ENCODE data around the gene EFHB. TPM values are rescaled to one million over a fixed set of nuclear protein-coding genes. Genes with fewer than 3 reads are reported as not detected.

EFHB gene
- total and polyA plus RNA-seq, 10 of the 15 experiments (the other 5 are each of a cell fraction or from before 2014, with no cell fraction given) = 0.12 to 0.95 (median 0.53) TPM; not detected in 3

GRCh38 chr3:19960696-19961095 lies 26.7 kb upstream of the EFHB start (continued):
- no peak for TF ChIP-seq BCLAF1 (IDR thresholded peaks at IDR 0.05)
- no peak for TF ChIP-seq ASH2L (IDR thresholded peaks at IDR 0.05; ENCODE audit: borderline replicate concordance, low read depth)

DNA sequence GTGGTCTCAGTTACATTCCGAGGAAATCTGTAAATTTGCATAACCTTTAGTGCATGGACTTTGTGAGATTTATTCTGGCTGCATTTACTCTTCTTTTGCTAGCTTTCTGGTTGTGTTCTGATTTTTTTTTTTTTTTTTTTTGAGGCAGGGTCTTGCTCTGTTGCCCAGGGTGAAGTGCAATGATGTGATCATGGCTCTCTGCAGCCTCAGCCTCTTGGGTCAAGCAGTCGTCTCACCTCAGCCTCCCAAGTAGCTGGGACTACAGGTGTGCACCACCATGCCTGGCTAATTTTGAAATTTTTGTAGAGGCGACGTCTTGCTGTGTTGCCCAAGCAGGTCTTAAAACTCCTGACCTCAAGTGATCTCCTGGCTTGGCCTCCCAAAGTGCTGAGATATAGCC lies 25.5 kb upstream of the EFHB start:
- H4K20me1 ChIP-seq (ENCODE audit: control insufficient read depth, insufficient read depth) = peaks cover 1% of the 10 kb centered on the region; the same call in 1 of the 2 replicates
- no peak overlapping the region for H3K4me2 ChIP-seq (ENCODE audit: control insufficient read depth, insufficient read depth)
- peaks cover 23% of the 10 kb centered on the region for H3K79me2 ChIP-seq (ENCODE audit: control insufficient read depth, insufficient read depth, low read length)
- FAIRE-seq (no peak), DNase-seq (ENCODE audit: low read depth, low spot score) (no peak), ATAC-seq (no peak)
- ChIA-PET RAD21 (ENCODE audit: unreplicated experiment) (no interaction called here), CTCF (interaction anchor here (1.4 kb wide), 1 partner anchor 8 kb away, joined by 4 read pairs; no protein-coding TSS in a partner anchor), POLR2A (no interaction called here), SMC1A (ENCODE audit: uncharacterized antibody, unreplicated experiment) (interaction anchor here (0.6 to 0.8 kb wide), 3 partner anchors 10 to 337 kb away, joined by 3 to 5 read pairs (median 4); no protein-coding TSS in a partner anchor)
- no peak overlapping the region for H2AFZ ChIP-seq (ENCODE audit: control insufficient read depth, low read depth, low read length)
- H3K4me3 ChIP-seq = no peak overlapping the region
- H3K36me3 ChIP-seq (ENCODE audit: control insufficient read depth in 2 of 2, insufficient read depth in 2 of 2, low read length in 1 of 2) = peaks cover 0 to 18% of the 10 kb centered on the region in 2 experiments
- H3K27ac ChIP-seq (ENCODE audit: control insufficient read depth, insufficient read depth) = no peak overlapping the region
- WGBS (ENCODE audit: insufficient coverage, insufficient replicate concordance, low lambda C conversion rate, missing lambda C conversion rate) = 70% methylated on average over 4 of the region's 4 CpGs
- BruUV-seq (replicated peaks) = no TSS peak
- no peaks in the 10 kb centered on the region for H3K9me3 ChIP-seq (replicated peaks; ENCODE audit: control insufficient read depth, insufficient read depth, low read length)
- no peaks in the 10 kb centered on the region for H3K4me1 ChIP-seq (ENCODE audit: control insufficient read depth, insufficient read depth, low read length)
- intact Hi-C loops (cut with micrococcal nuclease; ENCODE audit: unreplicated experiment) (no loop called here), in situ Hi-C loops (cut with MboI) (no loop called here)
- TF ChIP-seq RAD21 (IDR thresholded peaks at IDR 0.05; ENCODE audit: insufficient read depth, low read depth, low read length) (no peak), POU2F2 (IDR thresholded peaks at IDR 0.05; ENCODE audit: borderline replicate concordance, low read depth, low read length) (no peak), FOS (IDR thresholded peaks at IDR 0.05; ENCODE audit: borderline replicate concordance, extremely low read depth, insufficient read length) (no peak), TBL1XR1 (IDR thresholded peaks at IDR 0.05; ENCODE audit: low read depth, low read length) (no peak), TARDBP (IDR thresholded peaks at IDR 0.05; ENCODE audit: borderline replicate concordance) (no peak), ZNF24 (IDR thresholded peaks at IDR 0.05) (no peak), ESRRA (IDR thresholded peaks at IDR 0.05; ENCODE audit: low read length) (no peak), ETV6 (conservative IDR thresholded peaks at IDR 0.05 in 1 of 2, IDR thresholded peaks at IDR 0.05 in 1 of 2; ENCODE audit: borderline replicate concordance in 1 of 2, low read depth in 1 of 2) (no peak), BHLHE40 (IDR thresholded peaks at IDR 0.05; ENCODE audit: borderline replicate concordance in 1 of 2, low read depth in 2 of 2, low read length in 1 of 2) (no peak), RAD51 (IDR thresholded peaks at IDR 0.05) (no peak), CHD1 (IDR thresholded peaks at IDR 0.05; ENCODE audit: low read depth, low read length) (no peak), SIN3A (IDR thresholded peaks at IDR 0.05; ENCODE audit: low read depth, low read length) (no peak), EP300 (IDR thresholded peaks at IDR 0.05; ENCODE audit: borderline replicate concordance in 1 of 2, control insufficient read depth in 1 of 2, low read depth in 2 of 2, low read length in 2 of 2) (no peak), SKIL (IDR thresholded peaks at IDR 0.05; ENCODE audit: low read depth, poor library complexity, severe bottlenecking) (no peak)
- H3K9ac ChIP-seq (ENCODE audit: control insufficient read depth, insufficient read depth, low read length) = no peak overlapping the region
- H3K27me3 ChIP-seq (replicated peaks in 1 of 2; ENCODE audit: control insufficient read depth in 2 of 2, insufficient read depth in 2 of 2, low read length in 1 of 2) = no peaks in the 10 kb centered on the region

Data from GM12878 (cell line).